Cardiac fibroblast (primary cell): ENCODE measurements around the gene TBX15.

Experiments
- DNase-seq, 2 donors: peaks; one replicate each; pipeline versions ENCODE4 v3.0.0 to v3.0.0-alpha.2; 2010; ENCODE audit warnings: low read depth in 2 of 2
- H3K4me3 ChIP-seq, 2 donors: replicated peaks in 1 of 2; 1 replicate in 1 of 2; 2 replicates in 1 of 2; pipeline ENCODE4 v1.5.1; 2011; ENCODE audit warnings: low read depth in 2 of 2, low read length in 2 of 2, mild to moderate bottlenecking in 2 of 2, moderate library complexity in 1 of 2
- TF ChIP-seq, protein P1 (sequence below): IDR thresholded peaks from one replicate; pipeline ENCODE4 v1.5.1; 2011; ENCODE audit warnings: low read depth, mild to moderate bottlenecking, low read length, inconsistent platforms

The TBX15 gene

DNA sequence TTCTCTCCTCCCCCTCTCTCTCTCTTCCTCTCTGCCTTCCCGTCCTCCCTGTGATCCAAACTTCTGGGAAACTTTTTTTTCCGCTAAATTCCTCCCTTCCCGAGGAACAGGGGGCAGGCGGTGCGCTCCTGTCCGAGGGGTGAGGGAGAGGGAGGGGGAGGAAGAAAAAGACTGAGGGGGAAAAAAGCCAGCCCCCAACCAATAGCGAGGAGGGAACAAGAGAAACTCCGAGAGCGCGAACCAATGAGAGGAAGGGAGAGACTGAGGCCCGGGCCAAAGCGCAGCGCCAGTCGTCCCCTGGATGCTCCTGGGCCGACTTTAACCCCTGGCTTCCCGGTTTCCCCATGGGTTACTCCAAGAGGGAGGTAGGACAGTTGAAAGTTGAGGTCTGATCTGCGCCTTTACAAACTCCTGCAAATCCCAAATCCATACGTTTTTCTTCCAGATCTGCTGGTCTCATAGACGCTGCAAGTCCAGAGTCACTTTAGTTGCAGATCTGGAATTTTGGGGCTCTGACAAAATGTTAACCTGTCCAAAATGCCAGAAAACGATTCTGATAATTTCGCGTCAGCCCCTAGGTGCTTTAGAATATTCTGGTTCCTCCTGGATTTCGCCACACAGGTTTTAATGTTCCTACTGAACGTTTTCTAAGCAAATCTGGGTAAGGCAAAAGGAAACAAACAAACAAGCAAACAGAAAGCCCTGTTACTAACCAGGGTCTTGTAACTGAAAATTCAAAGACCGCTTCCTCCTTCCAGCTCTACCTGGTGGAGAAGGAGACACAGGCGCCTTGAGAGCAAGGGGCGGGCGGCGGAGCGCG is at the start of gene TBX15:
Gene TBX15, minus strand, starts transcription at position 158 of the 820 bp plus-strand sequence. CDS start 548 bp downstream, outside the sequence.
- H3K4me3 ChIP-seq = peak within 1 kb of the TSS; percentile 39 to 59
- no peak for DNase-seq
- TF ChIP-seq, protein P1, sequence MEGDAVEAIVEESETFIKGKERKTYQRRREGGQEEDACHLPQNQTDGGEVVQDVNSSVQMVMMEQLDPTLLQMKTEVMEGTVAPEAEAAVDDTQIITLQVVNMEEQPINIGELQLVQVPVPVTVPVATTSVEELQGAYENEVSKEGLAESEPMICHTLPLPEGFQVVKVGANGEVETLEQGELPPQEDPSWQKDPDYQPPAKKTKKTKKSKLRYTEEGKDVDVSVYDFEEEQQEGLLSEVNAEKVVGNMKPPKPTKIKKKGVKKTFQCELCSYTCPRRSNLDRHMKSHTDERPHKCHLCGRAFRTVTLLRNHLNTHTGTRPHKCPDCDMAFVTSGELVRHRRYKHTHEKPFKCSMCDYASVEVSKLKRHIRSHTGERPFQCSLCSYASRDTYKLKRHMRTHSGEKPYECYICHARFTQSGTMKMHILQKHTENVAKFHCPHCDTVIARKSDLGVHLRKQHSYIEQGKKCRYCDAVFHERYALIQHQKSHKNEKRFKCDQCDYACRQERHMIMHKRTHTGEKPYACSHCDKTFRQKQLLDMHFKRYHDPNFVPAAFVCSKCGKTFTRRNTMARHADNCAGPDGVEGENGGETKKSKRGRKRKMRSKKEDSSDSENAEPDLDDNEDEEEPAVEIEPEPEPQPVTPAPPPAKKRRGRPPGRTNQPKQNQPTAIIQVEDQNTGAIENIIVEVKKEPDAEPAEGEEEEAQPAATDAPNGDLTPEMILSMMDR = no peak

DNA sequence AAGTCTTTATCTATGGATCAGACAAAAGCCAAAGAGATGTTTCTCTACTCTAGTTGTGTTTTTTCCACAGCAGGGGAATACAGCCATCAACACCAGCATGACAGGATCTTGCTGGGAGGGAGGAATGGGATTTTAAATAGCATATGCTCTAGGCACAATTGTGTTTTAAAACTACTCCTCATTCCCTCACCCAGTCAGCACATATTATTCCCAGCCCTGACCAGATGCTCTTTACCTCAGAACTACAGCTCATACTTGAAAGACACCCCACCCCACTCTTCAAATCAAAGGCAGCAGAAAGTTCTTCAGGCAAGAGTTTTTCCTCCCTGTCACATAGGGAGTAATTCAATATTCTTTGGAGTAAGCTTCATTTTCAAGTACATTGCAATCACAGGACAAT is 46.2 kb upstream of the TBX15 start:
- DNase-seq = no peak
- H3K4me3 ChIP-seq = no peak overlapping the region
- TF ChIP-seq, protein P1 = no peak

DNA sequence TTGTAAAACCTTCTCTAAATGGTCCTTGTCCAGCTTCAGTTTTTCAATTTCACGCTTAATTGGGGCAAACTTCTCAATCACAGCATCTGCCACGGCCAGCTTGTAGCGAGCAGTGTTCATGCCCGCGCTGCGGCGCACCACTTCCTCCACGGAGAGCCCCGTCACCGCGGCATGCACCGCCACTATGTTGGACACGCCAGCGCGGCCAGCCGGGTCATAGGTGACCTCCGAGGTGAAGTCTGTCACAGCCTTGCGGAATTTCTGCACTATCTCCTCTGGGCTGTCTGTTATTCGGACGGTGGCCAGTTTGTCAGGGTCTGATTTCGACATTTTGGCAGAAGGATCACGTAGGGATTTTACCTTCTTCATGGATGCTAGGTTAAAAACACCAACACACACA is 44.8 kb upstream of the TBX15 start:
- H3K4me3 ChIP-seq = no peak overlapping the region
- no peak for DNase-seq
- TF ChIP-seq, protein P1 = no peak

- DNase-seq = no peak
- no peak overlapping the region for H3K4me3 ChIP-seq
- TF ChIP-seq, protein P1 = no peak
These were observed 39.6 kb upstream of the TBX15 start for GRCh38 chr1:119027759-119028158.

DNA sequence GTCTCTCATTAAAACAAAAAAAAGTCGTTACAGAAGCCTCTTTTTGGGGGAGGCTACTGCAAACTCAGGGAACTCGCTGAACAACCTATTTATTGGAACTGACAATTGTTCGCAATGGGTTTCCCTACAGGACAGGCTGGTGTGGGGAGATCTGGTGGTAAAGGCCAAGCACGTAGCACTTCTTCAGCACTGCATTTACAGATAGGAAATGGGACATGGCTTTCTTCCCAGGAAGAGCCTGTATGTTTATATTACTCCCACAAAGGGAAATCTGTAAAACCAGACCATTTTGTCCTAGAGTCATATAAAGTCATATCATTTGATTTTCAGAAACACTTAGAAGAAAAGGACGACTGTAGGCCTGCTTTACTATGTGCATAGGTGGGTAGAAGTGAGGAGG is 38.8 kb upstream of the TBX15 start:
- TF ChIP-seq, protein P1 = no peak
- no peak overlapping the region for H3K4me3 ChIP-seq
- DNase-seq = no peak

DNA sequence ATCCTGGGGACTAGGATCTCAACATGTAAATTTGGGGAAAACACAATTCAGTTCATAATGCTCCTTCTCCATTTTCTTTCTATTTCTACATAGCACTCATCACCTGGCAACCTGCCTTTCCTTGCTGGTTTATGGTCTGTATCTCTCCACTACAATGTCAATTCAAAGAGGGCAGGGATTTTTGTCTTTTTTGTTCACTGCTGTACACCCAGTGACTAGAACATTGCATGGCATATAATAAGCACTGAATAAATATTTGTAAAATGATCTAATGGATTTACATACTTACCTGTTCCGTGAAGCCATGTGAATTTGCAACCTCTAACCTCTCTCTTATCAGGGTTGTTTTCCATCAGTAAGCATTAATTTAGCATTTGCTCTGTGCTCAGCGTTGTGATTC is 27.4 kb upstream of the TBX15 start:
- TF ChIP-seq, protein P1 = no peak
- H3K4me3 ChIP-seq = no peak overlapping the region
- DNase-seq = no peak
